ENCODE measurements around the gene E4F1.

GRCh38 chr16:2195322-2196161 is 27.8 kb upstream of the E4F1 start:
- TF ChIP-seq CTCF (IDR thresholded peaks at IDR 0.05) (no peak), EP300 (IDR thresholded peaks at IDR 0.05) (no peak), POLR2A (IDR thresholded peaks at IDR 0.05) (no peak)

Data from tibial nerve (tissue), 4 donors.